HG03159 (cell line): ENCODE results near the gene OXNAD1.

ENCODE experiments used
- ATAC-seq: cut with Tn5 transposase; IDR thresholded peaks from one replicate; pipeline ENCODE4 v1.9.1; 2021; ENCODE audit warnings: mild to moderate bottlenecking, moderate library complexity; ENCODE audit not compliant: unreplicated experiment

OXNAD1 gene

GRCh38 chr3:16352428-16352827 lies 87.4 kb downstream of the OXNAD1 start:
- ATAC-seq = no peak

- ATAC-seq = no peak
These were observed 89.3 kb downstream of the OXNAD1 start for GRCh38 chr3:16354291-16354690.
